Suprapubic skin (tissue), 4 donors: Measurements from ENCODE around the gene PDE6H. TPM values are rescaled to one million over a fixed set of nuclear protein-coding genes. Genes with fewer than 3 reads are reported as not detected.

Experiments used
- DNase-seq, 2 donors: peaks; one replicate each; pipeline ENCODE4 v3.0.0-alpha.2; 2019; ENCODE audit warnings: low spot score in 2 of 2
- H3K27ac ChIP-seq: fragments of 200-600 bp; sonication (generic); one replicate; pipeline ENCODE4 v1.5.1; 2019
- H3K27me3 ChIP-seq: fragments of 200-600 bp; sonication (generic); one replicate; pipeline ENCODE4 v1.5.1; 2019
- H3K36me3 ChIP-seq: fragments of 200-600 bp; sonication (generic); one replicate; pipeline ENCODE4 v1.5.1; 2019
- H3K4me1 ChIP-seq: fragments of 200-600 bp; sonication (generic); one replicate; pipeline ENCODE4 v1.5.1; 2019
- H3K4me3 ChIP-seq: fragments of 200-600 bp; sonication (generic); one replicate; pipeline ENCODE4 v1.5.1; 2019; ENCODE audit warnings: mild to moderate bottlenecking
- H3K9me3 ChIP-seq: fragments of 200-600 bp; sonication (generic); one replicate; pipeline ENCODE4 v1.5.1; 2019
- EP300 ChIP-seq: sonication (generic); formaldehyde crosslinking; IDR thresholded peaks from one replicate; pipeline ENCODE4 v1.6.1; 2017; ENCODE audit warnings: antibody characterized with exemption
- POLR2A ChIP-seq, 2 donors: fragments of 450-650 bp; IDR thresholded peaks; one replicate each; pipeline ENCODE4 v1.6.1; 2017; ENCODE audit warnings: antibody characterized with exemption in 2 of 2, mild to moderate bottlenecking in 2 of 2, moderate library complexity in 2 of 2
- POLR2AphosphoS5 ChIP-seq, 3 donors: sonication (generic); formaldehyde crosslinking; IDR thresholded peaks; one replicate each; pipeline ENCODE4 v1.6.1; 2017; ENCODE audit warnings: antibody characterized with exemption in 3 of 3
- WGBS: methylation state at CpG from one replicate; pipeline ENCODE4 v1.1.5; 2018; 5-methylcytosine and 5-hydroxymethylcytosine counted together
- total RNA-seq, 4 donors: library from RNA; depleted of rRNA; stranded (reverse); fragments of >200 nt; gene quantifications; one replicate each; pipeline ENCODE4 v1.1.0, GENCODE V29; 2016
- TF ChIP-seq, protein P1 (sequence below), 2 donors: fragments of 200-600 bp in 1 of 2; fragments of 450-650 bp in 1 of 2; sonication (generic) in 1 of 2; IDR thresholded peaks; one replicate each; pipeline ENCODE4 v1.5.1; 2016 to 2019; ENCODE audit warnings: antibody characterized with exemption in 2 of 2, mild to moderate bottlenecking in 1 of 2, moderate library complexity in 1 of 2

Gene PDE6H
- total RNA-seq, 4 donors from 2014 or later, result not detected

DNA sequence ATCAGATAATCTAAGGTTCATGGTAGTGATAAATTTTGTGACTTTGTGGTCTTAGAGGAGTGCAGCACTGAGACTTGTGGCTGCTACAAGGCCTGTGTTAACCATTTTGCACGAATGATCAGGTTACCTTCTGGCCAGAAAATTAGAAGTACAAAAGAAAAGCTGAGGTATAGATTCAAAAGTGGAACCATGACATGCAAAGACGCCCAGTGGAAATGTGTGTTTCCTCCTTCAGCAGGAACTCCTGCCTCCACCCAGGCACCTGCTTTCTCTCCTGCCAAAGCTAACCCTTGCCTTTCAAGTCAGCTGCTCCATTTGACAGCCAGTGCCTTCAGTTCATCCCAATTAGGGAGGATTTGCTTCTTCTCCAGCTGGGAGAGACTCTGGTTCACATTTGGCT lies 10.1 kb downstream of the PDE6H start:
- 75% methylated on average over 2 of the region's 2 CpGs for WGBS
- TF ChIP-seq POLR2A (IDR thresholded peaks at IDR 0.05) (no peak), POLR2AphosphoS5 (IDR thresholded peaks at IDR 0.05) (no peak), EP300 (no peak)
- TF ChIP-seq, protein P1, sequence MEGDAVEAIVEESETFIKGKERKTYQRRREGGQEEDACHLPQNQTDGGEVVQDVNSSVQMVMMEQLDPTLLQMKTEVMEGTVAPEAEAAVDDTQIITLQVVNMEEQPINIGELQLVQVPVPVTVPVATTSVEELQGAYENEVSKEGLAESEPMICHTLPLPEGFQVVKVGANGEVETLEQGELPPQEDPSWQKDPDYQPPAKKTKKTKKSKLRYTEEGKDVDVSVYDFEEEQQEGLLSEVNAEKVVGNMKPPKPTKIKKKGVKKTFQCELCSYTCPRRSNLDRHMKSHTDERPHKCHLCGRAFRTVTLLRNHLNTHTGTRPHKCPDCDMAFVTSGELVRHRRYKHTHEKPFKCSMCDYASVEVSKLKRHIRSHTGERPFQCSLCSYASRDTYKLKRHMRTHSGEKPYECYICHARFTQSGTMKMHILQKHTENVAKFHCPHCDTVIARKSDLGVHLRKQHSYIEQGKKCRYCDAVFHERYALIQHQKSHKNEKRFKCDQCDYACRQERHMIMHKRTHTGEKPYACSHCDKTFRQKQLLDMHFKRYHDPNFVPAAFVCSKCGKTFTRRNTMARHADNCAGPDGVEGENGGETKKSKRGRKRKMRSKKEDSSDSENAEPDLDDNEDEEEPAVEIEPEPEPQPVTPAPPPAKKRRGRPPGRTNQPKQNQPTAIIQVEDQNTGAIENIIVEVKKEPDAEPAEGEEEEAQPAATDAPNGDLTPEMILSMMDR (IDR thresholded peaks at IDR 0.05), result no peak
- H3K27me3 ChIP-seq, result no peaks in the 10 kb centered on the region
- DNase-seq, result no peak
- no peaks in the 10 kb centered on the region for H3K36me3 ChIP-seq
- H3K9me3 ChIP-seq, result no peaks in the 10 kb centered on the region
- no peak overlapping the region for H3K4me3 ChIP-seq
- no peaks in the 10 kb centered on the region for H3K4me1 ChIP-seq
- H3K27ac ChIP-seq, result no peak overlapping the region

- Histone ChIP-seq H3K27me3 (no peaks in the 10 kb centered on the region), H3K4me1 (no peaks in the 10 kb centered on the region), H3K9me3 (no peaks in the 10 kb centered on the region), H3K4me3 (no peak overlapping the region), H3K36me3 (no peaks in the 10 kb centered on the region), H3K27ac (no peak overlapping the region)
- WGBS, result 56% methylated on average over 1 of the region's 1 CpG
- no peak for DNase-seq
- no peak for TF ChIP-seq POLR2A (IDR thresholded peaks at IDR 0.05)
- TF ChIP-seq EP300, result no peak
- TF ChIP-seq, protein P1 (IDR thresholded peaks at IDR 0.05), result no peak
- TF ChIP-seq POLR2AphosphoS5 (IDR thresholded peaks at IDR 0.05), result no peak
These were observed 11.2 kb downstream of the PDE6H start for GRCh38 chr12:14984036-14984435.

DNA sequence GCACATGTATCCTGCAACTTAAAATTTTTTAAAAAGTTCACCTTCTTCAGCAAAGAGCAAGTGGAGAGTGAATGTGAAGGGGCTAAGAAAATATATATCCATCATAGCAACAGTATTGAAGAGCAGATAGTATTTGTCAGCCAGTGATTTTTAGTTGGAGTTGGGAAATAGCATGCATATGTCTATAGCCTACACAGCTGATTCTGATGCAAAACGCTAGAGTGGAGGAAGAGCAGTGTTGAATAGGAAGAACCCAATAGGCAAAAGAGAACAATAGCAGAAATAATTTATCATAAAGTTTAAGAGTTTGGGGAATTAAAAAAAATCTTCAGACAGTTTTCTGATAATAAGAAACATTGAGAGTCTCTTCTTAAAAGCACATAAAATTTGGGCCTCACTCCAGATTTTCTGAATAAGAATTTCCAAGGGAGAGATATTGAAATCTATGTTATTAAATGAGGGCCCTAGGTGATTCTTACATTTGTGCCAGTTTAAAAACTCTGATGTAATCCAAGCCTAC lies 12.0 kb downstream of the PDE6H start:
- H3K4me1 ChIP-seq, result no peaks in the 10 kb centered on the region
- H3K27ac ChIP-seq, result no peak overlapping the region
- H3K4me3 ChIP-seq, result no peak overlapping the region
- DNase-seq, result no peak
- H3K36me3 ChIP-seq, result no peaks in the 10 kb centered on the region
- WGBS, result 51% methylated on average over 1 of the region's 1 CpG
- H3K27me3 ChIP-seq, result no peaks in the 10 kb centered on the region
- TF ChIP-seq EP300, result no peak
- TF ChIP-seq, protein P1 (IDR thresholded peaks at IDR 0.05), result no peak
- TF ChIP-seq POLR2A (IDR thresholded peaks at IDR 0.05), result no peak
- no peak for TF ChIP-seq POLR2AphosphoS5 (IDR thresholded peaks at IDR 0.05)
- no peaks in the 10 kb centered on the region for H3K9me3 ChIP-seq

DNA sequence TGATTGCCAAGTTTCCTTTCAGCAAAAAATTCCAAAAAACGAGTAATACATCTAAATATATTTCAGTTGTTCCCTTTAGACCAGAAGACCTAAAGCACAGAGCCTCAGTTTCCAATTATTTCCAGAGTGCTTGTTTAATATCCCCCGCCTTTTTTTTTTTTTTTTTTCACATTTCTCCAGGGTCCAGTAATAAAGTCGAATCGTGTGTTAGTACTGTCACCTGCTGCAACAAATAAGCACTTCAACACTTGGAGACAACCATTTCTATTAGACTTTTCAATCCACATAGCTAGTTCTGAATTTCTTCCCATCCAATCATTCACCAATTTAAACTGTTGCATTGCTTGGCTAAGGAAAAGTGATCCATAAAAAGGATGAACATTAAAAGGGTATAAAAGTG lies 13.6 kb downstream of the PDE6H start:
- TF ChIP-seq POLR2A (IDR thresholded peaks at IDR 0.05), result no peak
- no peak for TF ChIP-seq EP300
- TF ChIP-seq, protein P1 (IDR thresholded peaks at IDR 0.05), result no peak
- TF ChIP-seq POLR2AphosphoS5 (IDR thresholded peaks at IDR 0.05), result no peak
- Histone ChIP-seq H3K4me3 (no peak overlapping the region), H3K27ac (no peak overlapping the region), H3K4me1 (no peaks in the 10 kb centered on the region), H3K36me3 (no peaks in the 10 kb centered on the region), H3K9me3 (no peaks in the 10 kb centered on the region), H3K27me3 (no peaks in the 10 kb centered on the region)
- 65% methylated on average over 4 of the region's 4 CpGs for WGBS
- no peak for DNase-seq

DNA sequence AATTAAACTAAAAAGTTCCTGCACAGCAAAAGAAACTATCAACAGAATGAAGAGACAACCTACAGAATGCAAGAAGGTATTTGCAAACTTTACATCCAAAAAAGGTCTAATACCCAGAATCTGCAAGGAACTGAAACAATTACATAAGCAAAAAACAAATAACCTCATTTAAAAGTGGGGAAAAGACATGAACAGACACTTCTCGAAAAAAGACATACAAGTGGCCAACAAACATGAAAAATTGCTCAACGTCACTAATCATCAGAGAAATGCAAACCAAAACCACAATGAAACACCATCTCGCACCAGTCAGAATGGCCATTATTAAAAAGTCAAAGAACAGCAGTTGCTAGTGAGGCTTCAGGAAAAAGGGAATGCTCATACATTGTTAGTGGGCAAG lies 15.2 kb downstream of the PDE6H start:
- Histone ChIP-seq H3K27ac (no peak overlapping the region), H3K9me3 (no peaks in the 10 kb centered on the region), H3K4me1 (no peaks in the 10 kb centered on the region), H3K27me3 (no peaks in the 10 kb centered on the region), H3K36me3 (no peaks in the 10 kb centered on the region), H3K4me3 (no peak overlapping the region)
- 77% methylated on average over 3 of the region's 3 CpGs for WGBS
- TF ChIP-seq, protein P1 (IDR thresholded peaks at IDR 0.05), result no peak
- no peak for TF ChIP-seq POLR2A (IDR thresholded peaks at IDR 0.05)
- no peak for TF ChIP-seq EP300
- TF ChIP-seq POLR2AphosphoS5 (IDR thresholded peaks at IDR 0.05), result no peak
- DNase-seq, result no peak
